K562 (cell line): ENCODE results near the gene CDK14. TPM values are rescaled to one million over a fixed set of nuclear protein-coding genes. Genes with fewer than 3 reads are reported as not detected.

Experiments
- ATAC-seq: fragments of 200-7000 bp; cut with Tn5 transposase; 3 replicates; pipeline ENCODE4 v1.9.1; 2020; ENCODE audit warnings: moderate library complexity
- BruUV-seq: library from RNA; stranded (reverse); fragments of 400-500 nt; replicated peaks from 2 replicates; lab custom pipeline; 2021; lab: Mats Ljungman, UMichigan
- CTCF ChIA-PET: fragments of 300-600 bp; formaldehyde crosslinking; extraction: SDS; loops from one replicate; lab custom pipeline; 2021; ENCODE audit warnings: low intra/inter-chr PET ratio; lab: Yijun Ruan, JAX
- POLR2A ChIA-PET: fragments of 300-600, 350-650 bp; sonication (Branson Sonifier 250); formaldehyde crosslinking; extraction: SDS; loops from one replicate; lab custom pipeline; 2021; ENCODE audit warnings: antibody characterized with exemption, inconsistent platforms; lab: Yijun Ruan, JAX
- DNase-seq, 4 experiments: peaks; one replicate each; pipeline versions ENCODE4 v3.0.0 to v3.0.0-alpha.2; 2011 to 2018; ENCODE audit warnings: low spot score in 3 of 4, mixed read lengths in 3 of 4; ENCODE audit errors: extremely low read depth in 1 of 4
- FAIRE-seq: peaks from 2 replicates; lab custom pipeline; 2011; peaks lifted over from hg19 to GRCh38; lab: Jason Lieb, UNC
- H2AFZ ChIP-seq: 2 replicates; pipeline ENCODE4 v1.6.0; 2011; ENCODE audit warnings: low read depth, low read length, control low read depth, inconsistent platforms
- H3K27ac ChIP-seq: fragments of 200-600 bp; 3 replicates; pipeline ENCODE4 v1.8.0; 2011; ENCODE audit warnings: low read depth, mild to moderate bottlenecking, control low read depth, inconsistent platforms, low read length, moderate library complexity, mixed read lengths; ENCODE audit errors: extremely low read depth
- H3K27me3 ChIP-seq, 2 experiments: fragments of 300-600 bp in 1 of 2; 2 replicates in 1 of 2; 3 replicates in 1 of 2; pipeline versions ENCODE4 v1.6.0 to v1.8.0; 2011; ENCODE audit warnings: inconsistent platforms in 2 of 2, low read length in 2 of 2, mild to moderate bottlenecking in 1 of 2, mixed read lengths in 1 of 2, moderate library complexity in 1 of 2; ENCODE audit not compliant: control insufficient read depth in 2 of 2, insufficient read depth in 2 of 2
- H3K36me3 ChIP-seq: fragments of 300-600 bp; 3 replicates; pipeline ENCODE4 v1.8.0; 2011; ENCODE audit warnings: mild to moderate bottlenecking, low read length, inconsistent platforms; ENCODE audit not compliant: control insufficient read depth, insufficient read depth
- H3K4me1 ChIP-seq, 2 experiments: fragments of 200-600 bp in 1 of 2; replicated peaks in 1 of 2; 2 replicates in 1 of 2; 3 replicates in 1 of 2; pipeline versions ENCODE4 v1.5.1 to v1.8.0; 2011; ENCODE audit warnings: inconsistent platforms in 2 of 2, low read length in 2 of 2, mild to moderate bottlenecking in 1 of 2, mixed read lengths in 1 of 2, moderate library complexity in 1 of 2; ENCODE audit not compliant: control insufficient read depth in 2 of 2, insufficient read depth in 2 of 2
- H3K4me2 ChIP-seq: 2 replicates; pipeline ENCODE4 v1.6.1; 2011; ENCODE audit warnings: low read length, control low read depth, inconsistent platforms, mixed read lengths; ENCODE audit not compliant: insufficient read depth
- H3K4me3 ChIP-seq: fragments of 200-600 bp; sonication (generic), shearing (Covaris generic); 2 replicates; pipeline ENCODE4 v1.5.1; 2016; ENCODE audit warnings: control low read depth, inconsistent platforms
- H3K79me2 ChIP-seq: fragments of 200-600 bp; 3 replicates; pipeline ENCODE4 v1.8.0; 2011; ENCODE audit warnings: low read length, inconsistent platforms; ENCODE audit not compliant: control insufficient read depth, insufficient read depth
- H3K9ac ChIP-seq, 2 experiments: 2 replicates each; pipeline versions ENCODE4 v1.6.0 to v1.6.1; 2011; ENCODE audit warnings: low read depth in 2 of 2, low read length in 2 of 2, control low read depth in 1 of 2, inconsistent platforms in 1 of 2, mild to moderate bottlenecking in 1 of 2, mixed read lengths in 1 of 2; ENCODE audit not compliant: insufficient read depth in 1 of 2
- H3K9me1 ChIP-seq: one replicate; pipeline ENCODE4 v1.6.0; 2011; ENCODE audit warnings: inconsistent platforms, mild to moderate bottlenecking, low read length, moderate library complexity; ENCODE audit not compliant: control insufficient read depth, insufficient read depth
- H3K9me3 ChIP-seq: replicated peaks from 2 replicates; pipeline ENCODE4 v1.5.1; 2011; ENCODE audit warnings: low read depth, low read length, inconsistent platforms; ENCODE audit not compliant: control insufficient read depth, insufficient read depth
- H4K20me1 ChIP-seq: replicated peaks from 2 replicates; pipeline ENCODE4 v1.6.1; 2011; ENCODE audit warnings: low read length, inconsistent platforms, mixed read lengths; ENCODE audit not compliant: control insufficient read depth, insufficient read depth
- FOXK2 ChIP-seq, 2 experiments: fragments of 450-650 bp; IDR thresholded peaks in 1 of 2; conservative IDR thresholded peaks in 1 of 2; 2 replicates each; pipeline ENCODE4 v1.6.1; 2016; ENCODE audit warnings: low read depth in 2 of 2, mild to moderate bottlenecking in 1 of 2
- GATAD2A ChIP-seq: fragments of 450-650 bp; IDR thresholded peaks from 2 replicates; pipeline ENCODE4 v1.6.1; 2017
- MECOM ChIP-seq: fragments of 250-450 bp; sonication (Bioruptor Pico); IDR thresholded peaks from 2 replicates; pipeline ENCODE4 v1.8.0; 2022; ENCODE audit warnings: inconsistent platforms
- MEF2A ChIP-seq: IDR thresholded peaks from 2 replicates; pipeline ENCODE4 v1.6.1; 2011; ENCODE audit warnings: low read depth, mild to moderate bottlenecking, low read length, moderate library complexity; ENCODE audit not compliant: control insufficient read depth
- NELFE ChIP-seq: IDR thresholded peaks from 2 replicates; pipeline ENCODE4 v1.6.1; 2011; ENCODE audit warnings: mild to moderate bottlenecking; ENCODE audit not compliant: insufficient read depth, insufficient read length
- PTRF ChIP-seq: fragments of 450-650 bp; IDR thresholded peaks from 2 replicates; pipeline ENCODE4 v1.6.1; 2016; ENCODE audit warnings: mild to moderate bottlenecking, missing genetic modification characterization, missing compliant biosample characterization
- SAFB ChIP-seq: fragments of 200-400 bp; formaldehyde crosslinking; IDR thresholded peaks from 2 replicates; pipeline ENCODE4 v1.6.1; 2017; ENCODE audit warnings: low read depth, low read length, borderline replicate concordance
- STAG1 ChIP-seq: sonication (generic); formaldehyde crosslinking; IDR thresholded peaks from 2 replicates; pipeline ENCODE4 v1.5.0; 2020; ENCODE audit warnings: missing genetic modification reagents, borderline replicate concordance
- U2AF1 ChIP-seq: fragments of 200-400 bp; formaldehyde crosslinking; optimal IDR thresholded peaks from 2 replicates; pipeline ENCODE3; 2017; ENCODE audit warnings: mild to moderate bottlenecking, low read depth, low read length, moderate library complexity
- ZC3H11A ChIP-seq: IDR thresholded peaks from 2 replicates; pipeline ENCODE4 v1.6.1; 2012; ENCODE audit warnings: low read depth, low read length, improper control_type of control experiment
- ZFX ChIP-seq: sonication (generic); formaldehyde crosslinking; IDR thresholded peaks from 2 replicates; pipeline ENCODE4 v1.8.0; 2022; ENCODE audit warnings: mild to moderate bottlenecking, missing genetic modification reagents, moderate library complexity
- ZNF408 ChIP-seq: fragments of 250-450 bp; sonication (Bioruptor Pico); IDR thresholded peaks from 2 replicates; pipeline ENCODE4 v1.4.0; 2020; ENCODE audit warnings: low read depth, mild to moderate bottlenecking, moderate library complexity
- ZNF41 ChIP-seq: fragments of 250-450 bp; sonication (Bioruptor Pico); conservative IDR thresholded peaks from 2 replicates; pipeline ENCODE4 v1.4.0; 2020; ENCODE audit warnings: mild to moderate bottlenecking
- WGBS: fragments of 100-300 bp; shearing (Covaris generic); methylation state at CpG from one replicate; pipeline ENCODE4 v1.1.6; 2016; ENCODE audit warnings: low coverage, mixed read lengths; ENCODE audit not compliant: insufficient coverage; ENCODE audit errors: missing lambda C conversion rate; 5-methylcytosine and 5-hydroxymethylcytosine counted together
- in situ Hi-C: fragments of 300-500 bp; cut with MboI; formaldehyde crosslinking; loops from 4 replicates; pipeline ENCODE4 v1.15.0; 2018; ENCODE audit warnings: inconsistent platforms, mixed read lengths
- intact Hi-C: fragments of 100-400 bp; cut with micrococcal nuclease; formaldehyde crosslinking; loops from 2 replicates; pipeline ENCODE4 v1.14.2; 2022
- polyA plus RNA-seq, 8 experiments: library from polyadenylated mRNA; depleted of rRNA in 4 of 8; stranded (reverse) in 5 of 8; unstranded in 3 of 8; fragments of >200 nt; fragmentation: Nextera tagmentation in 2 of 8; fragmentation: Illumina TruSeq in 1 of 8; extraction: Ambion mirVana in 2 of 8; extraction: Trizol in 1 of 8; gene quantifications; 2 replicates each; pipeline versions ENCODE4 v1.2.1 to v1.2.3, GENCODE V29; 2011 to 2014; ENCODE audit warnings: inconsistent platforms in 1 of 8, missing spikeins in 1 of 8
- total RNA-seq, 7 experiments: library from RNA; depleted of rRNA in 6 of 7; stranded (reverse); fragments of >200 nt in 6 of 7; fragmentation: Illumina TruSeq in 2 of 7; extraction: Trizol in 2 of 7; gene quantifications; 2 replicates each; pipeline versions ENCODE4 v1.2.1 to v1.2.3, GENCODE V29; 2011 to 2021; ENCODE audit warnings: low replicate concordance in 1 of 7
- TF ChIP-seq, protein P1 (sequence below): sonication (generic); formaldehyde crosslinking; IDR thresholded peaks from 2 replicates; pipeline ENCODE4 v1.8.0; 2022; ENCODE audit warnings: missing genetic modification reagents, mild to moderate bottlenecking, borderline replicate concordance
- TF ChIP-seq, protein P2 (sequence below): fragments of 450-650 bp; formaldehyde crosslinking; conservative IDR thresholded peaks from 2 replicates; pipeline ENCODE4 v1.4.0; 2022; ENCODE audit warnings: mild to moderate bottlenecking, missing genetic modification characterization

Gene CDK14
- total and polyA plus RNA-seq, 9 of the 15 experiments (the other 6 are each of a cell fraction or from before 2014, with no cell fraction given) = 0.03 to 0.91 (median 0.16) TPM

DNA sequence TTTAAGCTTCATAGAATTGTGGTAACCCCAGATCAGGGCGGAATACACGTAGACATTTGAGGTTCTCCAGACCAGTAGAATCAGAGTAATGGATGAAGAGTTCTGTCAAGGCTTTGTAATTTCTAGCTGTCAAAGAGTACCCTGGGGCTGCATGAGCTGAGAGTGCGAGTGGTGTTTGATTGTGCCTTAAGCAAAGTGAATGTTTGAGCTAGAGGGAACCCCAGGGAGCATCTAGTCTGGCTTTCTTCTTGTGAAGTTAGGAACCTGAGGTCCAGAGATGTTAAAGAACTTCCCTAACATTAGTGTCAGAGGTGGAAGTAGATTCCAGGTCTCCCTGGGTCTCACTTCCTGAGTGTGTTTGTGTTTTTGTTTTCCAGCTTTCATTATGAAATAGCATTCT is 455.8 kb downstream of the CDK14 start (continued):
- TF ChIP-seq, protein P1, sequence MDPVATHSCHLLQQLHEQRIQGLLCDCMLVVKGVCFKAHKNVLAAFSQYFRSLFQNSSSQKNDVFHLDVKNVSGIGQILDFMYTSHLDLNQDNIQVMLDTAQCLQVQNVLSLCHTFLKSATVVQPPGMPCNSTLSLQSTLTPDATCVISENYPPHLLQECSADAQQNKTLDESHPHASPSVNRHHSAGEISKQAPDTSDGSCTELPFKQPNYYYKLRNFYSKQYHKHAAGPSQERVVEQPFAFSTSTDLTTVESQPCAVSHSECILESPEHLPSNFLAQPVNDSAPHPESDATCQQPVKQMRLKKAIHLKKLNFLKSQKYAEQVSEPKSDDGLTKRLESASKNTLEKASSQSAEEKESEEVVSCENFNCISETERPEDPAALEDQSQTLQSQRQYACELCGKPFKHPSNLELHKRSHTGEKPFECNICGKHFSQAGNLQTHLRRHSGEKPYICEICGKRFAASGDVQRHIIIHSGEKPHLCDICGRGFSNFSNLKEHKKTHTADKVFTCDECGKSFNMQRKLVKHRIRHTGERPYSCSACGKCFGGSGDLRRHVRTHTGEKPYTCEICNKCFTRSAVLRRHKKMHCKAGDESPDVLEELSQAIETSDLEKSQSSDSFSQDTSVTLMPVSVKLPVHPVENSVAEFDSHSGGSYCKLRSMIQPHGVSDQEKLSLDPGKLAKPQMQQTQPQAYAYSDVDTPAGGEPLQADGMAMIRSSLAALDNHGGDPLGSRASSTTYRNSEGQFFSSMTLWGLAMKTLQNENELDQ (CRISPR knock-in tag) = no peak
- no peak for TF ChIP-seq ZFX (CRISPR knock-in tag)
- TF ChIP-seq STAG1 (CRISPR knock-in tag) = no peak
- TF ChIP-seq, protein P2, sequence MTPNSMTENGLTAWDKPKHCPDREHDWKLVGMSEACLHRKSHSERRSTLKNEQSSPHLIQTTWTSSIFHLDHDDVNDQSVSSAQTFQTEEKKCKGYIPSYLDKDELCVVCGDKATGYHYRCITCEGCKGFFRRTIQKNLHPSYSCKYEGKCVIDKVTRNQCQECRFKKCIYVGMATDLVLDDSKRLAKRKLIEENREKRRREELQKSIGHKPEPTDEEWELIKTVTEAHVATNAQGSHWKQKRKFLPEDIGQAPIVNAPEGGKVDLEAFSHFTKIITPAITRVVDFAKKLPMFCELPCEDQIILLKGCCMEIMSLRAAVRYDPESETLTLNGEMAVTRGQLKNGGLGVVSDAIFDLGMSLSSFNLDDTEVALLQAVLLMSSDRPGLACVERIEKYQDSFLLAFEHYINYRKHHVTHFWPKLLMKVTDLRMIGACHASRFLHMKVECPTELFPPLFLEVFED (CRISPR knock-in tag) = no peak

- DNase-seq (no peak), FAIRE-seq (no peak), ATAC-seq (no peak)
- ChIA-PET CTCF (no interaction called here), POLR2A (no interaction called here)
- Histone ChIP-seq H2AFZ (no peak overlapping the region), H3K79me2 (no peaks in the 10 kb centered on the region), H3K4me1 (no peaks in the 10 kb centered on the region), H3K27ac (no peak overlapping the region), H3K4me3 (no peak overlapping the region), H3K9ac (no peak overlapping the region), H3K9me3 (no peaks in the 10 kb centered on the region), H4K20me1 (no peaks in the 10 kb centered on the region), H3K9me1 (no peaks in the 10 kb centered on the region), H3K36me3 (no peaks in the 10 kb centered on the region), H3K4me2 (no peak overlapping the region), H3K27me3 (no peaks in the 10 kb centered on the region)
- TF ChIP-seq U2AF1 (no peak), FOXK2 (conservative IDR thresholded peaks at IDR 0.05 in 1 of 2, IDR thresholded peaks at IDR 0.05 in 1 of 2; ENCODE audit: low read depth in 2 of 2) (no peak), ZNF408 (CRISPR knock-in tag) (no peak), MEF2A (no peak), NELFE (no peak), PTRF (tag) (no peak), GATAD2A (no peak), MECOM (CRISPR knock-in tag) (no peak), ZNF41 (CRISPR knock-in tag) (no peak), SAFB (no peak), ZC3H11A (no peak)
- WGBS = 0% methylated on average over 2 of the region's 2 CpGs
- intact Hi-C loops (no loop called here), in situ Hi-C loops (no loop called here)
- BruUV-seq = no TSS peak
Observed at GRCh38 chr7:91054374-91054773, 458.3 kb downstream of the CDK14 start.
